ENCODE measurements around the gene BNIP5. TPM values are rescaled to one million over a fixed set of nuclear protein-coding genes. Genes with fewer than 3 reads are reported as not detected.

The BNIP5 gene
- total RNA-seq, 2 donors from 2014 or later = 0.33 to 0.52 TPM

DNA sequence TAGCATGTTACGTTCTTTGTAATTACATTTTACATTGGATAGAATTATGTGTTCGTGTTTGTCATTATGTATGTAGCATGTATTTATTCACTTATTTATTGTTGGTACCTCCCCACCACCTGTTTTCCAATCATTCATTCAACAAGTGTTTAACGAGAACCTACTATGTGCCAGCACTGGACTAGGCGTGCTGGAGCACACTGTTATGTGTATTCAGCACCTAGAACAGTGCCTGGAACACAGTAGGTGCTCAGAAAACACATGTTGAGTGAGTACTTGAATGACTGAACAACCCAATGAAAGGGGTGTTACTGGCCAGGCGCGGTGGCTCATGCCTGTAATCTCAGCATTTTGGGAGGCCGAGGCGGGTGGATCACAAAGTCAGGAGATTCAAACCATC, 39.5 kb upstream of the BNIP5 start:
- 85 to 89% methylated on average over 8 of the region's 8 CpGs for WGBS, 2 donors
- no peak for DNase-seq
- ATAC-seq = no peak
- intact Hi-C loops (cut with DNase I) = no loop called here
- Histone ChIP-seq H3K27ac (no peak overlapping the region), H3K4me3 (no peak overlapping the region), H3K36me3 (replicated peaks in 1 of 2; ENCODE audit: insufficient read depth in 1 of 2, low read depth in 2 of 2) (no peaks in the 10 kb centered on the region), H3K9me3 (no peaks in the 10 kb centered on the region), H3K27me3 (no peaks in the 10 kb centered on the region), H3K4me1 (no peaks in the 10 kb centered on the region)
- TF ChIP-seq, protein P1, sequence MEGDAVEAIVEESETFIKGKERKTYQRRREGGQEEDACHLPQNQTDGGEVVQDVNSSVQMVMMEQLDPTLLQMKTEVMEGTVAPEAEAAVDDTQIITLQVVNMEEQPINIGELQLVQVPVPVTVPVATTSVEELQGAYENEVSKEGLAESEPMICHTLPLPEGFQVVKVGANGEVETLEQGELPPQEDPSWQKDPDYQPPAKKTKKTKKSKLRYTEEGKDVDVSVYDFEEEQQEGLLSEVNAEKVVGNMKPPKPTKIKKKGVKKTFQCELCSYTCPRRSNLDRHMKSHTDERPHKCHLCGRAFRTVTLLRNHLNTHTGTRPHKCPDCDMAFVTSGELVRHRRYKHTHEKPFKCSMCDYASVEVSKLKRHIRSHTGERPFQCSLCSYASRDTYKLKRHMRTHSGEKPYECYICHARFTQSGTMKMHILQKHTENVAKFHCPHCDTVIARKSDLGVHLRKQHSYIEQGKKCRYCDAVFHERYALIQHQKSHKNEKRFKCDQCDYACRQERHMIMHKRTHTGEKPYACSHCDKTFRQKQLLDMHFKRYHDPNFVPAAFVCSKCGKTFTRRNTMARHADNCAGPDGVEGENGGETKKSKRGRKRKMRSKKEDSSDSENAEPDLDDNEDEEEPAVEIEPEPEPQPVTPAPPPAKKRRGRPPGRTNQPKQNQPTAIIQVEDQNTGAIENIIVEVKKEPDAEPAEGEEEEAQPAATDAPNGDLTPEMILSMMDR (IDR thresholded peaks at IDR 0.05) = no peak
- no peak for TF ChIP-seq POLR2A (IDR thresholded peaks at IDR 0.05)

DNA sequence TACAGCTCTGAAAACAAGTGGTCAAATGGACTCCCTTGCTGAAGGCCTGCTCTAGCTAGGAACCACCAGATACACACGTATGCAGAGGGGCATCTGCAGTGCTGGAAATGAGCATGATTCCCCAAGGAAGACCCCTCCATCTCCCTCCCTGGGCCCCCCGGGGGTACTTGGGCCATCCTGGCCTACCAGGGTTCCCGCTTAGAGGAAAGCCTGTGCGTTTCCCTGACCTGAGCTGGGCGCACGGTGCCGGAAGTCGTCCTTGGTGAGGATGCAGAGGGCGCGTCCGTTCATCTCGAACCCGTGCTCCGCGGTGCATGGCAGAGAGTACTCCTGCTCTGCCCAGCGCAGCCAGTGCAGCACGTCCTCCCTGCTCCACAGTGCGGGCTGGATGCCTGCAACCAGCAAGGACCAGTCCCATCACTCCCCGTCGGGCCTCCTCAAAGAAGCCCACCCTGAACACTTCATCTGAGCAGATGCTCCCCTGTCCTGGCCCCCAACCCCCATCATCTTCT, 39.0 kb upstream of the BNIP5 start:
- DNase-seq (no peak), ATAC-seq (no peak)
- no peaks in the 10 kb centered on the region for H3K4me1 ChIP-seq
- no peak overlapping the region for H3K4me3 ChIP-seq
- no peaks in the 10 kb centered on the region for H3K9me3 ChIP-seq
- WGBS, 2 donors = 80 to 82% methylated on average over 15 to 20 of the region's 20 CpGs
- TF ChIP-seq, protein P1 (IDR thresholded peaks at IDR 0.05) = no peak
- TF ChIP-seq POLR2A (IDR thresholded peaks at IDR 0.05) = no peak
- H3K36me3 ChIP-seq (replicated peaks in 1 of 2; ENCODE audit: insufficient read depth in 1 of 2, low read depth in 2 of 2) = no peaks in the 10 kb centered on the region
- intact Hi-C loops (cut with DNase I) = no loop called here
- H3K27me3 ChIP-seq = no peaks in the 10 kb centered on the region
- H3K27ac ChIP-seq = no peak overlapping the region

DNA sequence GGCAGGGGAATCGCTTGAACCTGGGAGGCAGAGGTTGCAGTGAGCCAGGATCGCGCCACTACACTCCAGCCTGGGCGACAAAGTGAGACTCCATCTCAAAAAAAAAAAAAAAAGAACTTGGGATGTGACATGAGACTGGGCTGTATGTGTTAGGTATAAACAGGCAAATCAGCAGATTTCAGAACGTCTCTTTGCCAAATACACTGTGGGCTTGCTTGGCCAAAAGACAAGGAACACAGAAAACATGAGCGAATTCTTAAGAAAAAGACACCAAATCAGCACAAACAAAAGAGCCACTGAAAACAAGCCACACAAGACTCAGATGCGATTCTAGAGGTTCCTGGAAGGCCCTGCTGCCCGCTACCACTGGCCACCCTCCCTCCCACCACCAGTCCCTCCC, 38.3 kb upstream of the BNIP5 start:
- no peak overlapping the region for H3K27ac ChIP-seq
- no peak for DNase-seq
- no peak for TF ChIP-seq POLR2A (IDR thresholded peaks at IDR 0.05)
- TF ChIP-seq, protein P1 (IDR thresholded peaks at IDR 0.05) = no peak
- H3K36me3 ChIP-seq (replicated peaks in 1 of 2; ENCODE audit: insufficient read depth in 1 of 2, low read depth in 2 of 2) = no peaks in the 10 kb centered on the region
- no peak for ATAC-seq
- no peaks in the 10 kb centered on the region for H3K9me3 ChIP-seq
- intact Hi-C loops (cut with DNase I) = no loop called here
- H3K4me3 ChIP-seq = no peak overlapping the region
- no peaks in the 10 kb centered on the region for H3K27me3 ChIP-seq
- WGBS, 2 donors = 81 to 89% methylated on average over 8 of the region's 8 CpGs
- H3K4me1 ChIP-seq = no peaks in the 10 kb centered on the region

DNA sequence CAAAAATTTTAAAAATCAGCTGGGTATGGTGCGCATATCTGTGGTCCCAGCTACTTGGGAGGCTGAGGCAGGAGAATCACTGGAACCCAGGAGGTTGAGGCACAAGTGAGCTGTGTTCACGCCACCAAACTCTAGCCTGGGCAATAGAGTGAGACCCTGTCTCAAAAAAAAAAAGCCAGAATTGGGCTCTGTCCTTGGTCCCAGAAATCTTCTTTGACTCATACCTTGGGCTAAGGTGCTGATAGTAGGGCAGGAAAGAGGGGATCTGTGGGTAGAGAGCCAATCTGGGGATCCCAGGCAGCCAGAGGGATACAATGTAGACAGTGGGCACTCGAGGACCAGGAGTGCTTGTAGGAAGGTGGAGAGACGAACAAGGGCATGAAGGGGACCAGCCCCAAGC, 37.5 kb upstream of the BNIP5 start:
- no peaks in the 10 kb centered on the region for H3K36me3 ChIP-seq (replicated peaks in 1 of 2; ENCODE audit: insufficient read depth in 1 of 2, low read depth in 2 of 2)
- no peak overlapping the region for H3K27ac ChIP-seq
- no peak overlapping the region for H3K4me3 ChIP-seq
- 82 to 88% methylated on average over 4 of the region's 4 CpGs for WGBS, 2 donors
- DNase-seq (no peak), ATAC-seq (no peak)
- no peaks in the 10 kb centered on the region for H3K9me3 ChIP-seq
- no peaks in the 10 kb centered on the region for H3K4me1 ChIP-seq
- H3K27me3 ChIP-seq = no peaks in the 10 kb centered on the region
- TF ChIP-seq POLR2A (IDR thresholded peaks at IDR 0.05) = no peak
- TF ChIP-seq, protein P1 (IDR thresholded peaks at IDR 0.05) = no peak
- intact Hi-C loops (cut with DNase I) = no loop called here

DNA sequence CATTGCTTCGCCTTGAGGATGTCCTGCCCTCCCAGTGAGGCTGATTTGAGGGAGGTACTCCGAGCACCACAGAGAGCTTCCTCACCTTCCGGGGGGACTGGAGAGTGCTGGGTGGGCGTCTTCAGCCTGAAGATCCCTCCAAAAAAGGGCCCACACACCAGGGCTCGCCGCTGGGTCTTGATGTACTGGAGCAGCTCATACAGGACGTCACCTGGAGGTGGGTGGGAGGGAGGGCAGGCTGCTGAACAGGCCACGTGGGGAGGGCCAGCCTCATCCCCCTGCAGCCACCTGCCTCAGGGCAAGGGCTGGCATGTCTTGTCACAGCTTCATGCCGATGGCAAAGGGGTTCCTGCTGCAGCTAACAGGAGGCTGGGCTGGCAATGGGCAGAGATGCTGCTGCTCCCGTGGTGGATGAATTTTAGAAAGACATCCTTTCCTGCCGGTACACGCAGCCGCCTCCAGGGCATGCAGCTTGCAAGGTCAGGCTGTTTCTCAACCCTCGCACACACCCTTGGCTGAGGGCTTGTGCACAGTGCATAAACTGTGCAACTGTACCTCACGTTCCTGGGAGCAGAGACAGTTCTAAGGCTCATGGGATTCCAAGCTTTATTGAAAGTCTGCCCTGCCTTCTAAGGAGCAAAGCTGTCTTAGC, 36.8 kb upstream of the BNIP5 start:
- TF ChIP-seq, protein P1 (IDR thresholded peaks at IDR 0.05) = no peak
- no peak for TF ChIP-seq POLR2A (IDR thresholded peaks at IDR 0.05)

More for the DNA sequence above, 36.8 kb upstream of the BNIP5 start:
- 41 to 64% methylated on average over 7 to 15 of the region's 15 CpGs for WGBS, 2 donors
- DNase-seq (no peak), ATAC-seq (no peak)
- Histone ChIP-seq H3K4me1 (no peaks in the 10 kb centered on the region), H3K36me3 (replicated peaks in 1 of 2; ENCODE audit: insufficient read depth in 1 of 2, low read depth in 2 of 2) (no peaks in the 10 kb centered on the region), H3K4me3 (no peak overlapping the region), H3K27ac (no peak overlapping the region), H3K27me3 (no peaks in the 10 kb centered on the region), H3K9me3 (no peaks in the 10 kb centered on the region)
- intact Hi-C loops (cut with DNase I) = no loop called here
